Neural progenitor cell (in vitro differentiated cells): ENCODE data around the gene SCFD1. TPM values are rescaled to one million over a fixed set of nuclear protein-coding genes. Genes with fewer than 3 reads are reported as not detected.
"Not testable (repeated sequence)": the region's sequence is repeated elsewhere in the genome, so short reads cannot be mapped to it uniquely, and the experiment has no call there.

Source experiments
- DNase-seq: peaks from one replicate; pipeline ENCODE4 v3.0.0-alpha.2; 2016; ENCODE audit warnings: low spot score
- H2AFZ ChIP-seq: fragments of 200-600 bp; sonication (generic); replicated peaks from 2 replicates; pipeline ENCODE4 v1.6.1; 2016; ENCODE audit warnings: antibody characterized with exemption
- H3F3A ChIP-seq: fragments of 200-600 bp; sonication (generic); 2 replicates; pipeline ENCODE4 v1.6.1; 2016; ENCODE audit warnings: antibody characterized with exemption, low read depth
- H3K27ac ChIP-seq: fragments of 200-600 bp; sonication (generic); 2 replicates; pipeline ENCODE4 v1.5.1; 2016; ENCODE audit warnings: mild to moderate bottlenecking
- H3K27me3 ChIP-seq: fragments of 200-600 bp; sonication (generic); 2 replicates; pipeline ENCODE4 v1.6.1; 2016; ENCODE audit warnings: mild to moderate bottlenecking, moderate library complexity
- H3K36me3 ChIP-seq: fragments of 200-600 bp; sonication (generic); 2 replicates; pipeline ENCODE4 v1.5.1; 2016
- H3K4me1 ChIP-seq: fragments of 200-600 bp; sonication (generic); 2 replicates; pipeline ENCODE4 v1.6.1; 2016; ENCODE audit warnings: mixed run types
- H3K4me2 ChIP-seq: fragments of 200-600 bp; sonication (generic); 2 replicates; pipeline ENCODE4 v1.6.1; 2016
- H3K4me3 ChIP-seq: fragments of 200-600 bp; sonication (generic); 2 replicates; pipeline ENCODE4 v1.5.1; 2016
- H3K79me2 ChIP-seq: fragments of 200-600 bp; sonication (generic); 2 replicates; pipeline ENCODE4 v1.6.1; 2016; ENCODE audit warnings: low read depth
- H3K9ac ChIP-seq: fragments of 200-600 bp; sonication (generic); 2 replicates; pipeline ENCODE4 v1.6.1; 2016
- H3K9me3 ChIP-seq: fragments of 200-600 bp; sonication (generic); 2 replicates; pipeline ENCODE4 v1.5.1; 2016; ENCODE audit warnings: low read depth
- H4K20me1 ChIP-seq: fragments of 200-600 bp; sonication (generic); 2 replicates; pipeline ENCODE4 v1.6.1; 2016; ENCODE audit warnings: low read depth
- H3K27ac Mint-ChIP-seq: 3 replicates; pipeline ENCODE4 v1.8.0; 2021; ENCODE audit warnings: mixed read lengths
- H3K27me3 Mint-ChIP-seq: 2 replicates; pipeline ENCODE4 v1.8.0; 2022; ENCODE audit warnings: low read depth, mild to moderate bottlenecking, inconsistent platforms, moderate library complexity, mixed read lengths; ENCODE audit not compliant: insufficient read depth
- H3K36me3 Mint-ChIP-seq: 3 replicates; pipeline ENCODE4 v1.8.0; 2021; ENCODE audit warnings: mixed read lengths
- H3K4me1 Mint-ChIP-seq: 3 replicates; pipeline ENCODE4 v1.8.0; 2021; ENCODE audit warnings: mixed read lengths
- H3K4me3 Mint-ChIP-seq: 3 replicates; pipeline ENCODE4 v1.8.0; 2021; ENCODE audit warnings: mild to moderate bottlenecking, moderate library complexity, mixed read lengths
- H3K9me3 Mint-ChIP-seq: 3 replicates; pipeline ENCODE4 v1.8.0; 2020; ENCODE audit warnings: mixed read lengths
- EZH2 ChIP-seq: fragments of 200-600 bp; sonication (generic); IDR thresholded peaks from 2 replicates; pipeline ENCODE4 v1.6.1; 2017; ENCODE audit warnings: antibody characterized with exemption, mild to moderate bottlenecking, moderate library complexity
- EZH2phosphoT487 ChIP-seq: fragments of 200-600 bp; sonication (generic); IDR thresholded peaks from 2 replicates; pipeline ENCODE4 v1.6.1; 2017; ENCODE audit warnings: antibody characterized with exemption
- total RNA-seq: library from RNA; depleted of rRNA; stranded (reverse); fragments of >200 nt; gene quantifications from 2 replicates; pipeline ENCODE4 v1.2.3, GENCODE V29; 2015; ENCODE audit warnings: low replicate concordance
- TF ChIP-seq, protein P1 (sequence below): fragments of 200-600 bp; sonication (generic); IDR thresholded peaks from 2 replicates; pipeline ENCODE4 v1.5.1; 2017; ENCODE audit warnings: antibody characterized with exemption, mild to moderate bottlenecking

The SCFD1 gene
- total RNA-seq, 1 donor from 2014 or later: 115 TPM

DNA sequence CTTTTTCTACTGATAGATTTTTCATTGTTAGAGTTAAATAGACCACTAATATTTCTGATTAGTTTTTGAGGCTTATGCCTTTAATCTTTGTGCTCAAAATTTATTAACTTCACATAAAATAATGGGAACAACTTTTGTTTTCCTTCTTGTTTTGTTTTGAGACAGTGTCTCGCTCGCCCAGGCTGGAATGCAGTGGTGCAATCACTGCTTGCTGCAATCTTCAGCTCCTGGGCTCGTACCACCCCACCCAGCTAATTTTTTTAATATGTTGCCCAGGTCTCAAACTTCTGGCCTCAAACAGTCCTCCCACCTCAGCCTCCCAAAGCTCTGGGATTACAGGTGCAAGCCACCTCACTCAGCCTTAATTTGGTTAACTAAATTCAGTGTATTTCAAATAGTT, 16.8 kb downstream of the SCFD1 start:
- Histone ChIP-seq H3K36me3 (peaks cover 11% of the 10 kb centered on the region), H3K79me2 (peaks cover 11% of the 10 kb centered on the region), H3K27ac (no peak overlapping the region), H3K4me1 (no peaks in the 10 kb centered on the region), H3K27me3 (no peaks in the 10 kb centered on the region), H3K9me3 (no peaks in the 10 kb centered on the region), H3F3A (no peaks in the 10 kb centered on the region), H4K20me1 (no peaks in the 10 kb centered on the region), H3K4me2 (no peak overlapping the region), H3K4me3 (no peak overlapping the region), H3K9ac (no peak overlapping the region), H2AFZ (no peak overlapping the region)
- H3K27ac Mint-ChIP-seq: no peak overlapping the region
- H3K27me3 Mint-ChIP-seq: no peaks in the 10 kb centered on the region
- H3K4me1 Mint-ChIP-seq: no peaks in the 10 kb centered on the region
- no peak for TF ChIP-seq EZH2
- H3K4me3 Mint-ChIP-seq: no peak overlapping the region
- no peak for DNase-seq
- peaks cover 28% of the 10 kb centered on the region for H3K36me3 Mint-ChIP-seq
- peaks cover 2% of the 10 kb centered on the region for H3K9me3 Mint-ChIP-seq

DNA sequence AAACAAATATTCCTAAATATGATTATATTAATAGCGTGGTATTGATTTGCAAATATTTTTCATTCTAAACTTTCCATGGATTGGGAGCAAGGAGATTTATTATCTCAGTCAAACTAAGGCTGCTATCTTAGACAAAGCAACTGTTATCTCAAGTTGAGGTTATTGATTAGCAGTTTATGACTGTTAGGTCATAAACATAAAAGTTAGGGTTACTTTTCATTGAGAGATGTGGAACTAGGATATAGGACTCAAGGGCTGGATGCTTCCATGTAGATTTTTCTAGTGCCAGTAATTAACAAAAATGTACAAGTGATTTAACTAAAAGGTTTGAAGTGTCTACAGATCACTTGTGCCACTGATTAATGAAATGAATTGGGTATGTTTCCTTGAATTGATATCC, 19.1 kb downstream of the SCFD1 start:
- Mint-ChIP-seq H3K27me3 (peaks cover 5% of the 10 kb centered on the region), H3K9me3 (peaks cover 19% of the 10 kb centered on the region), H3K27ac (no peak overlapping the region), H3K4me3 (no peak overlapping the region), H3K36me3 (peaks cover 36% of the 10 kb centered on the region), H3K4me1 (no peaks in the 10 kb centered on the region)
- no peak for DNase-seq
- no peak overlapping the region for H2AFZ ChIP-seq
- no peak overlapping the region for H3K4me3 ChIP-seq
- H3F3A ChIP-seq: no peaks in the 10 kb centered on the region
- no peak overlapping the region for H3K9ac ChIP-seq
- no peaks in the 10 kb centered on the region for H3K27me3 ChIP-seq
- H3K4me1 ChIP-seq: no peaks in the 10 kb centered on the region
- H3K9me3 ChIP-seq: no peaks in the 10 kb centered on the region
- H3K4me2 ChIP-seq: no peak overlapping the region
- peaks cover 30% of the 10 kb centered on the region for H3K79me2 ChIP-seq
- H3K27ac ChIP-seq: no peak overlapping the region
- peaks cover 26% of the 10 kb centered on the region for H3K36me3 ChIP-seq
- no peaks in the 10 kb centered on the region for H4K20me1 ChIP-seq
- TF ChIP-seq EZH2phosphoT487: no peak
- TF ChIP-seq, protein P1, sequence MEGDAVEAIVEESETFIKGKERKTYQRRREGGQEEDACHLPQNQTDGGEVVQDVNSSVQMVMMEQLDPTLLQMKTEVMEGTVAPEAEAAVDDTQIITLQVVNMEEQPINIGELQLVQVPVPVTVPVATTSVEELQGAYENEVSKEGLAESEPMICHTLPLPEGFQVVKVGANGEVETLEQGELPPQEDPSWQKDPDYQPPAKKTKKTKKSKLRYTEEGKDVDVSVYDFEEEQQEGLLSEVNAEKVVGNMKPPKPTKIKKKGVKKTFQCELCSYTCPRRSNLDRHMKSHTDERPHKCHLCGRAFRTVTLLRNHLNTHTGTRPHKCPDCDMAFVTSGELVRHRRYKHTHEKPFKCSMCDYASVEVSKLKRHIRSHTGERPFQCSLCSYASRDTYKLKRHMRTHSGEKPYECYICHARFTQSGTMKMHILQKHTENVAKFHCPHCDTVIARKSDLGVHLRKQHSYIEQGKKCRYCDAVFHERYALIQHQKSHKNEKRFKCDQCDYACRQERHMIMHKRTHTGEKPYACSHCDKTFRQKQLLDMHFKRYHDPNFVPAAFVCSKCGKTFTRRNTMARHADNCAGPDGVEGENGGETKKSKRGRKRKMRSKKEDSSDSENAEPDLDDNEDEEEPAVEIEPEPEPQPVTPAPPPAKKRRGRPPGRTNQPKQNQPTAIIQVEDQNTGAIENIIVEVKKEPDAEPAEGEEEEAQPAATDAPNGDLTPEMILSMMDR: no peak
- TF ChIP-seq EZH2: no peak

DNA sequence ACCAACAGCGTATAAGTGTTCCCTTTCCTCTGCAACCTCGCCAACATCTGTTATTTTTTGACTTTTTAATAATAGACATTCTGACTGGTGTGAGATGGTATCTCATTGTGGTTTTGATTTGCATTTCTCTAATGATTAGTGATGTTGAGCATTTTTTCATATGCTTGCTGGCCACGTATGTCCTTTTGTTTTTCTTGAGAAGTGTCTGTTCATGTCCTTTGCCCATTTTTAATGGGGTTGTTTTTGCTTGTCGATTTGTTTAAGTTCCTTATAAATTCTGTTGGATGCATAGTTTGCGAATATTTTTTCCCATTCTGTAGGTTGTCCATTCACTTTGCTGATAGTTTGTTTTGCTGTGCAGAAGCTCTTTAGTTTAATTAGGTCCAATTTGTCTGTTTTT, 22.3 kb downstream of the SCFD1 start:
- not testable (repeated sequence) for H3K9ac ChIP-seq, H3F3A ChIP-seq, H3K27me3 ChIP-seq, H3K4me1 ChIP-seq, H3K4me3 Mint-ChIP-seq, H3K4me3 ChIP-seq, DNase-seq, H2AFZ ChIP-seq, H3K27ac Mint-ChIP-seq, H3K4me2 ChIP-seq, H3K27me3 Mint-ChIP-seq, H3K27ac ChIP-seq, H3K9me3 ChIP-seq, H3K4me1 Mint-ChIP-seq, H4K20me1 ChIP-seq
- peaks cover 23% of the 10 kb centered on the region for H3K36me3 ChIP-seq
- Mint-ChIP-seq H3K9me3 (peaks cover 19% of the 10 kb centered on the region), H3K36me3 (peaks cover 37% of the 10 kb centered on the region)
- H3K79me2 ChIP-seq: peaks cover 30% of the 10 kb centered on the region

DNA sequence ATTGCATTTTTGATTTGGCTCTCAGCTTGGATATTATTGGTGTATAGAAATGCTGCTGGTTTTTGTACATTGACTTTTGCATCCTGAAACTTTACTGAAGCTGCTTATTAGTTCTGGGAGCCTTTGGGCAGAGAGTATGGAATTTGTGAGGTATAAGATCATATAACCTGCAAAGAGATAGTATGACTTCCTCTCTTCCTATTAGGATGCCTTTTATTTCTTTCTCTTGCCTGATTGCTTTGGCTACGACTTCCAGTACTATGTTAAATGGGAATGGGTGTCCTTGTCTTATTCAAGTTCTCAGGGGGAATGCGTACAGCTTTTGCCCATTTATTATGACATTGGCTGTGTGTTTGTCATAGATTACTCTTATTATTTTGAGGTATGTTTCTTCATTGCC, 23.5 kb downstream of the SCFD1 start:
- DNase-seq: no peak
- peaks cover 37% of the 10 kb centered on the region for H3K36me3 Mint-ChIP-seq
- no peak overlapping the region for H3K4me2 ChIP-seq
- peaks cover 19% of the 10 kb centered on the region for H3K9me3 Mint-ChIP-seq
- no peaks in the 10 kb centered on the region for H3K4me1 Mint-ChIP-seq
- H3F3A ChIP-seq: no peaks in the 10 kb centered on the region
- no peak overlapping the region for H3K9ac ChIP-seq
- no peak overlapping the region for H3K27ac ChIP-seq
- no peaks in the 10 kb centered on the region for H3K9me3 ChIP-seq
- no peaks in the 10 kb centered on the region for H3K27me3 ChIP-seq
- H3K4me1 ChIP-seq: no peaks in the 10 kb centered on the region
- no peak overlapping the region for H2AFZ ChIP-seq
- peaks cover 5% of the 10 kb centered on the region for H3K27me3 Mint-ChIP-seq
- peaks cover 30% of the 10 kb centered on the region for H3K79me2 ChIP-seq
- no peak overlapping the region for H3K4me3 Mint-ChIP-seq
- TF ChIP-seq, protein P1: no peak
- no peak for TF ChIP-seq EZH2
- TF ChIP-seq EZH2phosphoT487: no peak
- no peak overlapping the region for H3K27ac Mint-ChIP-seq
- H3K36me3 ChIP-seq: peaks cover 29% of the 10 kb centered on the region
- no peaks in the 10 kb centered on the region for H4K20me1 ChIP-seq
- no peak overlapping the region for H3K4me3 ChIP-seq
